Lung (tissue), 12 donors: ENCODE measurements around the gene FZD10. TPM values are rescaled to one million over a fixed set of nuclear protein-coding genes. Genes with fewer than 3 reads are reported as not detected.

ENCODE experiments used
- ATAC-seq: fragments of 200-7000 bp; cut with Tn5 transposase; one replicate; pipeline ENCODE4 v1.9.1; 2020; ENCODE audit warnings: moderate number of reproducible peaks; ENCODE audit not compliant: insufficient read depth, low FRiP score
- DNase-seq, 3 donors: peaks; one replicate each; pipeline ENCODE4 v3.0.0-alpha.2; 2013 to 2017
- H3K27ac ChIP-seq, 2 donors: one replicate each; pipeline ENCODE4 v1.5.1; 2013; ENCODE audit warnings: mild to moderate bottlenecking in 2 of 2, moderate library complexity in 2 of 2, control low read depth in 1 of 2, inconsistent platforms in 1 of 2, low read depth in 1 of 2, low read length in 1 of 2
- H3K27me3 ChIP-seq, 3 donors: one replicate each; pipeline ENCODE4 v1.5.1; 2013; ENCODE audit warnings: low read length in 2 of 3; ENCODE audit not compliant: control insufficient read depth in 3 of 3, insufficient read depth in 3 of 3
- H3K36me3 ChIP-seq, 4 donors: one replicate each; pipeline ENCODE4 v1.5.1; 2013; ENCODE audit warnings: low read length in 4 of 4, mild to moderate bottlenecking in 1 of 4, moderate library complexity in 1 of 4; ENCODE audit not compliant: control insufficient read depth in 4 of 4, insufficient read depth in 4 of 4
- H3K4me1 ChIP-seq, 5 donors: one replicate each; pipeline ENCODE4 v1.5.1; 2013; ENCODE audit warnings: low read length in 5 of 5, mild to moderate bottlenecking in 2 of 5, moderate library complexity in 1 of 5; ENCODE audit not compliant: control insufficient read depth in 5 of 5, insufficient read depth in 5 of 5
- H3K4me3 ChIP-seq: one replicate; pipeline ENCODE4 v1.5.1; 2013; ENCODE audit warnings: mild to moderate bottlenecking, control low read depth, moderate library complexity
- H3K9ac ChIP-seq, 2 donors: one replicate each; pipeline ENCODE4 v1.5.1; 2013; ENCODE audit warnings: low read length in 2 of 2, control low read depth in 1 of 2; ENCODE audit not compliant: insufficient read depth in 1 of 2
- H3K9me3 ChIP-seq, 4 donors: one replicate each; pipeline ENCODE4 v1.5.1; 2013; ENCODE audit warnings: low read length in 3 of 4, mild to moderate bottlenecking in 1 of 4, moderate library complexity in 1 of 4; ENCODE audit not compliant: control insufficient read depth in 4 of 4, insufficient read depth in 3 of 4
- WGBS, 2 donors: extraction: QIAGEN DNeasy Blood & Tissue Kit; methylation state at CpG; one replicate each; pipeline ENCODE4 v1.1.7; 2013; 5-methylcytosine and 5-hydroxymethylcytosine counted together
- polyA plus RNA-seq, 2 donors: library from polyadenylated mRNA; stranded (reverse); fragments of 200-250 nt; gene quantifications; one replicate each; pipeline ENCODE4 v1.2.1, GENCODE V29; 2013
- total RNA-seq, 2 donors: library from RNA; depleted of rRNA in 1 of 2; stranded (reverse); fragments of >200 nt in 1 of 2; gene quantifications; one replicate each; pipeline ENCODE4 v1.2.1, GENCODE V29; 2014 to 2021
- TF ChIP-seq, protein P1 (sequence below): IDR thresholded peaks from 2 replicates; pipeline ENCODE4 v1.5.1; 2012; ENCODE audit warnings: mild to moderate bottlenecking; ENCODE audit errors: control extremely low read depth, extremely low read depth
- donor health status: control.
- donor health status: control.
- donor health status: Bipolar disorder and iron deficiency.
- donor health status: healthy.
- donor health status: DM: yes; HTN: yes; CAD: no.

Gene FZD10
- total and polyA plus RNA-seq, 4 donors, result 0.49 to 1.8 (median 1.1) TPM

DNA sequence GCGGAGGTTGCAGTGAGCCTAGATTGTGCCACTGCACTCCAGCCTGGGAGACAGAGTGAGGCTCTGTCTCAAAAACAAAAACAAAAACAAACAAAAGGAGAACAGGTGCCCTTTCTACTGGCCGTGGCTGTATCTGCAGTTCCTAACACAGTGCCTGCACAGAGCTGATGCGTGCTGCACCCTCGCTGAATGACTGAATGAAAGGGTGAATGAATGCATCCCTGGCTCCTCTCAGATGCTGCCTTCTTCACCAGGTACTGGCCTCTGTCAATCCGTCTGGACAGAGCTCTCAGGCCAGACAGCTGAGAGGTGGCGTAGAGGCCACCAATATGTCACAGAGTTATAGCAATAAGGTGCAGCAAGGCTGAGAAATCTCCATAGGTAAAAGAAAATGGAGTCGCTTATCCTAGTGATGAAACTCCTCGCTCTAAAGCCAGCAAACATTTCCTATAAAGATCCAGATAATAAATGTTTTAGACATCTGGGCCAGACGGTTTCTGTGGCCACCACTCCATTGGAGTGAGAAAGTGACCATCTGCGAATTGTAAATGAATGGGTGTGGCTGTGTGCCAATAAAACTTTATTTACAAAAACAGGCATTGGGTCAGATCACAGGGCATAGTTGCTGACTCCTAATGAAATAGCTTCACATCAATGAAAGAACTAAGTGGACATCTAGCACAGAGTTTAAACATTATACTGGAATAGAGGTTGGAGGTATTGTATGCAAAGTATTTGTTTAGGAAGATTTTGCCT lies 15.9 kb upstream of the FZD10 start:
- Histone ChIP-seq H3K4me3 (no peak overlapping the region), H3K9ac (no peak overlapping the region), H3K36me3 (no peaks in the 10 kb centered on the region), H3K27me3 (peaks cover 0 to 32% (median 0%) of the 10 kb centered on the region in 3 donors), H3K4me1 (no peaks in the 10 kb centered on the region), H3K9me3 (peaks cover 0 to 2% (median 0%) of the 10 kb centered on the region in 4 donors), H3K27ac (no peak overlapping the region)
- ATAC-seq (no peak), DNase-seq (no peak)
- TF ChIP-seq, protein P1, sequence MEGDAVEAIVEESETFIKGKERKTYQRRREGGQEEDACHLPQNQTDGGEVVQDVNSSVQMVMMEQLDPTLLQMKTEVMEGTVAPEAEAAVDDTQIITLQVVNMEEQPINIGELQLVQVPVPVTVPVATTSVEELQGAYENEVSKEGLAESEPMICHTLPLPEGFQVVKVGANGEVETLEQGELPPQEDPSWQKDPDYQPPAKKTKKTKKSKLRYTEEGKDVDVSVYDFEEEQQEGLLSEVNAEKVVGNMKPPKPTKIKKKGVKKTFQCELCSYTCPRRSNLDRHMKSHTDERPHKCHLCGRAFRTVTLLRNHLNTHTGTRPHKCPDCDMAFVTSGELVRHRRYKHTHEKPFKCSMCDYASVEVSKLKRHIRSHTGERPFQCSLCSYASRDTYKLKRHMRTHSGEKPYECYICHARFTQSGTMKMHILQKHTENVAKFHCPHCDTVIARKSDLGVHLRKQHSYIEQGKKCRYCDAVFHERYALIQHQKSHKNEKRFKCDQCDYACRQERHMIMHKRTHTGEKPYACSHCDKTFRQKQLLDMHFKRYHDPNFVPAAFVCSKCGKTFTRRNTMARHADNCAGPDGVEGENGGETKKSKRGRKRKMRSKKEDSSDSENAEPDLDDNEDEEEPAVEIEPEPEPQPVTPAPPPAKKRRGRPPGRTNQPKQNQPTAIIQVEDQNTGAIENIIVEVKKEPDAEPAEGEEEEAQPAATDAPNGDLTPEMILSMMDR, result no peak
- WGBS, 2 donors, result 66 to 79% methylated on average over 10 of the region's 10 CpGs

DNA sequence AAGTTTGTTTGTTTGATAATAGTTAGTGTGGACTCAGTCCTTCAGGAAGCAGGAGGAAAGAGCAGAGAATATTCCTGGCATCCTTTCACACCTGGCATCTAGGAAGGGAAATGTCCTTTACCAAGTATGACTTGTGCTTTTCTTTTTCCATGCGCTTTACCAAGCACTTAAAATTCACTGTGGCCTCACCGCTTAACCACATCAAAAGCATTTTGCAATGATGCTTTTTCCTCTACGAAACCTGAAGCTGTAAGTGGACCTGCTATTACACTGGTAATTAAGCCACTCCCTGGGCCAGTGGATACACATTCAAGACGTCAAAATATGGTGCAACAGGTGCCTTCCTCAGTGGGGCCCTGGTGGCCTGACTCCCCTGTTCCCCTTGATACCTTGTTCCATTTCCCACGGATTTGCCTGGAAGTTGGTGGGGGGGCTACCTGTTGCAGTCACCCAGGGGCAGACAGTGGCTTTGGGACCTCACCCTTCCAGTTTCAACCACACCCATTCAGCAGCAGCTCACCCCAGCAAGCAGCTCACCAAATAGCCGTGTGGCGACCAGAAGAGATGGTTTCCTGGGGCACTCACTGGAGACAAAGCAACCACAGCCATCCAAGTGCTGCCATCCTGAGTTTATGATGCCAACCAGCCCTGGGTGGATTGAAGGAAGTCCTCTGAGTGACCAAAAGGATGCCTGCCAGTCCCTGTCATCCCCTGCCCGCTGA lies 14.2 kb upstream of the FZD10 start:
- H3K4me1 ChIP-seq, result no peaks in the 10 kb centered on the region
- no peak overlapping the region for H3K27ac ChIP-seq
- DNase-seq (no peak), ATAC-seq (no peak)
- no peak overlapping the region for H3K4me3 ChIP-seq
- H3K9me3 ChIP-seq, result peaks cover 0 to 2% (median 0%) of the 10 kb centered on the region in 4 donors
- peaks cover 0 to 33% (median 0%) of the 10 kb centered on the region in 3 donors for H3K27me3 ChIP-seq
- H3K36me3 ChIP-seq, result no peaks in the 10 kb centered on the region
- TF ChIP-seq, protein P1, result no peak
- 58 to 67% methylated on average over 8 of the region's 8 CpGs for WGBS, 2 donors
- no peak overlapping the region for H3K9ac ChIP-seq

GRCh38 chr12:130151846-130152245 lies 10.4 kb upstream of the FZD10 start:
- Histone ChIP-seq H3K9me3 (peaks cover 0 to 2% (median 0%) of the 10 kb centered on the region in 4 donors), H3K4me3 (no peak overlapping the region), H3K36me3 (no peaks in the 10 kb centered on the region), H3K27ac (no peak overlapping the region), H3K4me1 (no peaks in the 10 kb centered on the region), H3K9ac (no peak overlapping the region), H3K27me3 (peaks cover 0 to 42% (median 3%) of the 10 kb centered on the region in 3 donors)
- TF ChIP-seq, protein P1, result no peak
- ATAC-seq (no peak), DNase-seq (no peak)
- WGBS, 2 donors, result 84 to 85% methylated on average over 9 of the region's 9 CpGs
